HG03095 (cell line): ENCODE measurements around the gene SGSH.
"Not testable (repeated sequence)": the region's sequence is repeated elsewhere in the genome, so short reads cannot be mapped to it uniquely, and the experiment has no call there.

Experiments used
- ATAC-seq: cut with Tn5 transposase; IDR thresholded peaks from one replicate; pipeline ENCODE4 v1.9.1; 2021; ENCODE audit warnings: moderate library complexity; ENCODE audit not compliant: unreplicated experiment

The SGSH gene

DNA sequence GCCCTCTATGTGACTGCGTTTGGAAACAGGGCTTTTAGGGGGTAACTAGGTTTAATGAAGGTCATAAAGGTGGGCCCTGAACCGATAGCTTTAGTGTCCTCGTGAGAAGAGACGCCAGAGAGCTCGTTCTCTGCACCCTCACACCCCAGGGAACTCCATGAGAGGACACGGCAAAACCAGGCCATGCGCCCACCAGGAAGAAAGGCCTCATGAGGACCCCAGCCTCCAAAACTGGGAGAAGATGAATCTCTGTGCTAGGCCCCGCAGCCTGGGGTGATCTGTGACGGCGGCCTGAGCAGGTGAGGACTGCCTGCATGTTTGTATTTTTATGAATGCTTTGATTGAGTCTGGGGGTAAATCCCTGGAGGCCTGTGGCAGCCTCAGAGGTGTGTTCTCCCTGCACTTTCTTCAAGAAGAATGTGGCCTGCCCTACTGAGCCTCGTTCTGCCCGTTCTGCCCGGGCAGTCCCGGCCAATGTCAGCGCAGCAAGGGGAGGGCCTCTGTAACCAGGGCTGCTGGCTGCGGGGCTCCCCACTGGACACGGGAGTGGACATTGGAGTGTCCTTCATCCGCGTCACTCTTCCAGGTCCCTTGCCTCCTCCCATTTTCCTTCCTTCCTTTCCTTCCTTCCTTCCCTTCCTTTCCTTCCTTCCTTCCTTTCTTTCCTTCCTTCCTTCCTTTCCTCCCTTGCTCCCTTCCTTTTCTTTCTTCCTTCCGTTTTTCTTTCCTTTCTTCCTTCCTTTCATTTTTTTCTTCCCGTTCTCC is 33.7 kb upstream of the SGSH start:
- ATAC-seq, result no peak

- no peak for ATAC-seq
These were observed 32.7 kb upstream of the SGSH start for GRCh38 chr17:80252871-80253270.

DNA sequence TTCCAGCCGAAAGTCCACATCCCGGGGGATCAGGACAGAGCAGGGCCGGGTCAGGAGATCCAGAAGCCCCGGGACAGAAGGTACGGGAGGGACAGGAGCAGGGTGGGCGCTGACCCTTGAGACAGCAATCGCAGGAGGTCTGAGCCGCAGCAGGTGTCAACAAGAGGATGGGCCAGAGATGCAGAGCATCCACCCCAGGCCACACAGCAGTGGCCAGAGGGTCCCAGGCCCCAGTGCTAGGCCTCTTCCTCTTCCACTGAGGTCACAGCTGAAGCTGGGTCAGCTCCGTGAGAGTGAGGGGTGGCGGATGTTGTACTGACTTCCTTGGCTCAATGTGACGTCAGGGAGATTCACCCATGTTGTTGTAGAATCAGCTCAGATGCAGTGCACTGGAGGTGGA is 31.8 kb upstream of the SGSH start:
- ATAC-seq, result no peak

DNA sequence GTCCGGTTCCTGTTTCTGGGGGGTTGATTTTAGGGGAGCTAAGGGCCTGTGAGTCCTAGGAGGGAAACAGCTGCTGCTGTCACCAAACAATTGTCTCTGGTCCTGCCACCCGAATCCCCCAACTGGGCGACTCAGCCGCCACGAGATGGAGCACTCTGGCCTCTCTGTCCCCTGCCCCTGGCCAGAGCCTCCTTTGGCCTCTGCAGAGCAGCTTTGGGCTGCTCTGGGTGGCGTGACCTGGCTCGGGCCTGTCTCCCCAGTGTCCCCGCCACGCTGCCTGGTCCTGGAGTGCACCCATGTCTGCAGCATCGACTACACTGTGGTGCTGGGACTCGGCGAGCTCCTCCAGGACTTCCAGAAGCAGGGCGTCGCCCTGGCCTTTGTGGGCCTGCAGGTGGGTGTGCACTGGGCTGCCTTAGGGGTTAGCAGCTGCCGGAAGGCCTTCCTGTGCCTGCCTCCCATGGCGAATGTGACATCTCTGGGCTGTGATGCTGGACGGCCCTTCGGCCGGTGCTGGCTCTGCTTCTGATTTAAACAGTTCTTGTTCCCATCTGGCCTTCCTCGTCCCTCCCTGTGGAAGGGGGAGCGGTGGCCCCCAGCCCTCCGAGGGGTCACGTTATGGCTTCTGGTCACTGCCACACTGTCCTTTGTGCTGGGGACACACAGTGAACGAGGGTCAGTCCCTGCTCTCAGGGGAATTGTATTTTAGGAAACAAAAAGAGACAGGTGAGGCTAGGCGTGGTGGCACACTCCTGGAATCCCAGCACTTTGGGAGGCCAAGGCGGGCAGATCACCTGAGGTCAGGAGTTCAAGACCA is 29.0 kb upstream of the SGSH start:
- no peak for ATAC-seq

DNA sequence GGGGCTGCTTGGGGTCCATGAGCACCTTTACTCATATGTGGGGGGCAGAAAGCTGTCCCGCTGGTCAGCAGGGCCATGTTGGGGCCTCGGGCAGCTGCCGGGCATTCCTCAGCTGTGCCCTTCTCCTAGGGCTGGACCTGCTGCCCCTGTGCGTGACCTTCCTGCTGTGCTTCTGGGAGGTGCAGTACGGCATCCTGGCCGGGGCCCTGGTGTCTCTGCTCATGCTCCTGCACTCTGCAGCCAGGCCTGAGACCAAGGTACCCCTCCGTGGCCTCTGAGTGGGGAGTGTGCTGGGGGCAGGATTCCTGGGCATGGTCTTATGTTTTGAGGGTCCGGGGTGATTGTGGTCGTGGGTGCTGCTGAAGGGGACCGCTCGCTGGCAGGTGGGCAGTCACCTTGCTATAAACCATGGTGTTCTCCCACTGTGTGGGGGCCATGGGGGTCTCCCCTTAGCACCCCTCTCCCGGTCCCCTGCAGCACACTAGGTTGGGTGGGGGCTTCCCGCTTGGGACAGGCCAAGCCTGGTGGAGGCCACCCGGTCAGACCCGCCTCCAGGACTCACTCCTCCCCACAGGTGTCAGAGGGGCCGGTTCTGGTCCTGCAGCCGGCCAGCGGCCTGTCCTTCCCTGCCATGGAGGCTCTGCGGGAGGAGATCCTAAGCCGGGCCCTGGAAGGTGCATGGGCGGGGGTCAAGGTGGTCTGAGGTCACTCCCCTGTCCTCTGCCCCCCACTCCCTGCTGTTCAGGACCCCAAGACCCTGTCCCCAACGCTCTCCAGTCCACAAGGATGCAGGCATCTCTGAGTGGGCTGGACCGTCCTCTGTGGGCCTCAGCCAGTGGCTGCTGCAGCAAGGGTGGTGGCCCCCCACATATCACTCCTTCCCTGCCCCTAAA is 28.1 kb upstream of the SGSH start:
- no peak for ATAC-seq

GRCh38 chr17:80247561-80247960 is 27.4 kb upstream of the SGSH start:
- no peak for ATAC-seq

DNA sequence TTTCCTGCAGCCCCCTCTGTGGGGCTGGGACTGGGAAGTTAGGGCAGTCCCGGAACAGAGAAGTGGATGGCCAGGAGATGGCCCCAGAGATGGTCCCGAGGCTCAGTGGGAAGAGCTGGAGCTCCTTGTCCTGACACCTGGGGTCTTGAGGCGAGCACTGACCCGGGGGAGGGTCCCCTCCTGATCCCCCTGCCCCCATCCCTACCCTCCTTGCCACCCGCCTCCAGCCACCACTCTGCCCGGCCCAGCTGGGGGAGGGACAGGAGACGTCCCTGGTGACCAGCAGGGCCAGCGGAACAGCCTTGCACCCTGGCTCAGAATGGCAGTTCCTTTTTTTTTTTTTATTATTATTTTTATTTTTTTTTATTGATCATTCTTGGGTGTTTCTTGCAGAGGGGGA is 26.6 kb upstream of the SGSH start:
- no peak for ATAC-seq

DNA sequence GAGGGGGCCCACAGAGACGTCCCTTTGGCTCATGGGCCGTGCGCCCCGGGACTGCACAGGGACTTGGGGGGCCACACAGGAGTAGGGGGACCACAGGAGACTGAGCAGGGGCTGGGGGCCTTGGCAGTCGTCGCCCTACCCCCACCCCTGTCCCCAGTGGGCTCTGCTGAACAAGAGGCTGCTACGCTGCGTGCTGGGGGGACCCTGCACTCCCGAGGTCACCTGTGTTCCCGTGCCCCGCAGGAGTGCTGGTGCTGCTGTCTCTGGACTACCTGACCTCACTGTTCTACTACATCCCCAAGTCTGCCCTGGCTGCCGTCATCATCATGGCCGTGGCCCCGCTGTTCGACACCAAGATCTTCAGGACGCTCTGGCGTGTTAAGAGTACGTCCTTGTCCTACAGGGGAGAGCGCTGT is 26.1 kb upstream of the SGSH start:
- ATAC-seq, result no peak

- no peak for ATAC-seq
These were observed 25.6 kb upstream of the SGSH start for GRCh38 chr17:80245566-80246265.

- ATAC-seq, result no peak
These were observed 24.9 kb upstream of the SGSH start for GRCh38 chr17:80244871-80245509.

DNA sequence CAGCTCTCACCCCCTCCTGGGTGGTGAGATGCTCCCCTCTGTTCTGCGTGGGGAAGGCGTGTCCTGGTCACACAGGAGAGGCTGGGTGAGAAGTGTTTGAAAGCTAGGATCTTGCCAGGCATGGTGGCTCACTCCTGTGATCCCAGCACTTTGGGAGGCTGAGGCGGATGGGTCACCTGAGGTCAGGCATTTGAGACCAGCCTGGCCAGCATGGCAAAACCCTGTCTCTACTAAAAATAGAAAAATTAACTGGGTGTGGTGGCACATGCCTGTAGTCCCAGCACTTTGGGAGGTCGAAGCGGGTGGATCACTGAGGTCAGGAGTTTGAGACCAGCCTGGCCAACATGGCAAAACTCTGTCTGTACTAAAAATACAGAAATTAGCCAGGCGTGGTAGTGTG is 24.3 kb upstream of the SGSH start:
- ATAC-seq, result not testable (repeated sequence)

DNA sequence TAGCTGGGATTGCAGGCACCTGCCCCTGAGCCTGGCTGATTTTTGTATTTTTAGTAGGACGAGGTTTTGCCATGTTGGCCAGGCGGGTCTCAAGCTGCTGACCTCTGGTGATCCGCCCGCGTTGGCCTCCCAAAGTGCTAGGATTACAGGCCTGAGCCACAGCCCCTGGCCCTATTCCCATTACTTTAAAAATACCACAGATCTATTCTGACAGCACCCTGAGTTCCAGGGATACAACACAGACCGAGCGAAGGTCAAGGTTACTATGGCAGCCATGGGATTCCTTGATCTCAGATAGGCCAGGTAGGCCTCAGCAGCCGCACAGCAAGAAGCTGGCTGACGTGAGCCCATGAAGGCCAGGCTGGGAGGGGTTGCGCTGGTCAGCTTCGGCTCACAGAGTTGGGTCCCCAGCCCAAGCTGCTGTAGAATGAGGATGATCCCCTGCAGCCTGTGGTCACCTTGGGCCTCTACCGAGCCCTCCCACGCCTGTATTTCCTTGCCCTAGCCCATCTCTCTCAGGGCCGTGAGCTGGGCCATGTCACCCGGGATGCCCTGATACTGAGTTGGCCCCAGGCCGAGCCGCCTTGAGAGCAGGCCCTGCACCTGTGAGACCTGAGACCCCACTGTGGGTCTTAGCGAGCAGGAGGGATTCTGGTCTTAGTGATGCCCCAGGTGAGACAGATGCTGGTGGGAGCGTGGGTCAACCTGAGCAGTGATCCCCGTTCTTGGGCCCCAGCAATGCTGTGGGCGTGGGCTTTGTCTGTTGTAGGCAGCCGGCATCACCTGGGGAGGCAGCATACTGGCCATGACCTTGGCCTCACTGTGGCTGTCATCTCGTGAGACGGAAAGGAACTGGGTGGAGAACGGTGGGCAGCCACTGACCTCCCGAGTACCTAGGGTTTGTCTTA is 23.6 kb upstream of the SGSH start:
- no peak for ATAC-seq

DNA sequence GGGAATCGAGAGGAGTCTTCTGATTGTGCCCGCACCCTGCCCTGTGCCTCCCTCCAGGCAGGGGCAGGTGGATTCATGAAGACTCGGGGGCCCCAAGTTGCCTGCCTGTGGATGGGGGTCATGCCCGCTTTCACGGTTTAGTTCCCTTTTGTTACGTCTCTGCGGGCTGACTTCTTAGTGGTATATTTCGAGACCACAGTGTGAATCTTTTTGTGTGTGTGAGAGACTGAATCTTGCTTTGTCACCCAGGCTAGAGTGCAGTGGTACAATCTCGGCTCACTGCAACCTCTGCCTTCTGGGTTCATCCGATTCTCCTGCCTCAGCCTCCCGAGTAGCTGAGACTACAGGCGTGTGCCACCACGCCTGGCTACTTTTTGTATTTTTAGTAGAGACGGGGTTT is 22.4 kb upstream of the SGSH start:
- no peak for ATAC-seq

DNA sequence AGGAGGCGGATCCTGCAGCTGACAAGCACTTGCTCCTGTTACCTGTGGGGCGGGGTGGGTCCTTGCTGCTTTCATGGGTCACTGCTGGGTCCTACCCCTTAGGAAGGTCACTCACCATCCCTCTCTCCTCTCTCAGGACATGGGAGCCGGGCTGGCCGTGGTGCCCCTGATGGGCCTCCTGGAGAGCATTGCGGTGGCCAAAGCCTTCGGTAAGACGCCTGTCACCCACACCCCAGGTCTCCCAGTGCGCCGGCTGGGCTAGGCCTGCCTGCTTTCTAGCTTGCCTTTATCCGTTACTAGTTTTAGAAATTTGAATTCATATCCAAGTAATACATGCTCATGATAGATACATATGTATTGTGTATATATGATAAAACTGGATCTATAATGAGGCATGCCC is 17.3 kb upstream of the SGSH start:
- ATAC-seq, result no peak

- no peak for ATAC-seq
These were observed 16.8 kb upstream of the SGSH start for GRCh38 chr17:80236911-80237310.

GRCh38 chr17:80233202-80233601 is 13.1 kb upstream of the SGSH start:
- no peak for ATAC-seq

DNA sequence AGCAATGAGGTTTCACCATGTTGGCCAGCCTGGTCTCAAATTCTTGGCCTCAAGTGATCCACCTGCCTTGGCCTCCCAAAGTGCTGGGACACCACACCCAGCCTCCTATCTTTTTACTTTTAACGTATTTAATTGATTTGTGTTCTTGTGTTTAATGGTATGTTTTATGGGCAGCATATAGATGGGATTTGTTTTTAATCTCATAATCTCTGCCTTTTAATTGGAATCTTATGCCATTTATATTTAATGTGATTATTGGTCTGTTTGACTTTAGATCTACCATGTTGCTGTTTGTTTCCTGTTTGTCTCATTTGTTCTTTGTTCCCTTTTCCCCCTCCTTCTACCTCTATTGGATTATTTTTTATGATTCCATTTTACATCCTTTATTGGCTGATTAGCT is 12.3 kb upstream of the SGSH start:
- no peak for ATAC-seq

DNA sequence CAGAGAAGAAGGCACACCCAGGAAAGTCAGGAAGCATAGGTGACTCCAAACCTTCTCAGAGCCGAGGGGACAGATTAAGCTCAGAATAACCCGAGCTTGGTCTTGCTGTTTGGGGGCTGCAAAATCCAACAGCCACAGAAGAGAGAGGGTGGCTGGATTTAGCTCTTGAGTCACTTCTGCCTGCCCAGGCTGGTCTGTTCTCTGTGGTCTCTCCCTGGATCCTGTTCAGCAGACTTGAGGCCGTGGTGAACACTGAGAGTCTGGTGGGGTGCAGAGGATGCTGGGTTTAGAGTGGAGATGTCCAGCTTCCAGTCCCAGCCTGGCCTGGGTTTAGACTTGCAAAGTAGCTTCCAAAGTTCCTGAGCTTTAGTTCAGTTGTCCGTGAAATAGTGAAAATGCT is 8.9 kb upstream of the SGSH start:
- no peak for ATAC-seq

DNA sequence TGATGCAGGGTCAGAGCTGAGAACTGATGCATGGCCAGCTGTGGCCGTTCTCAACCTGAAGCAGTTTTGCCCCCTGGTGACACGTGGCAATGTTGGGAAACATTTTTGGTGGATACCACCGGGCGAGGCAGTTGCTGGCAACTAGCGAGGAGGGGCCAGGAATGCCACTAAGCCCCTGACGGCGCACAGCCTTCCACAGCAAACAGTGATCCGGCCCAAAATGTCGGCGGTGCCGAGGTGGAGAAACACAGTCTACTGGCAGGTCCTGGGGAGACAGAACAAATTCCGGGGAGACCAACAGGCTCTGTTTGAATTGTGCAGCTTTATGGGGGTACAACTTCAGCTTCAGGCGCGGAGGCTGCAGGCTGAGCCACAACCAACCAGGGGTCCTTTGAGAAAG is 8.3 kb upstream of the SGSH start:
- no peak for ATAC-seq
